ENCODE data around the gene HDDC2.

HDDC2 gene

DNA sequence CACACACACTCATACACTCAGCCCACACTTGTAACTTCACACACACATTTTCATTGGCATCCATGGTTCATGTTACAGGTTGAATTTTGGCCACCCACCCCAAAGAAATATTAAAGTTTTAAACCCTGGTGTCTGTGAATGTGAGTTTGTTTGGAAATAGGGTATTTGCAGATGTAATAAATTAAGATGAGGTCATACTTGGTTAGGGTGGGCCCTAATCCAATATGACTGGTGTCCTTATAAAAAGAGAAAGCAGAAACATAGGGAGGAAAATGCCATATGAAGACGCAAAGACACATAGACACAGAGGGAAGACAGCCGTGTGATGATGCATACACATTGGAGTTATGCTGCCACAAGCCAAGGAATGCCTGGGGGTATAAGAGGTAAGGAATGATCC lies 39.7 kb upstream of the HDDC2 start:
- TF ChIP-seq, protein P1, sequence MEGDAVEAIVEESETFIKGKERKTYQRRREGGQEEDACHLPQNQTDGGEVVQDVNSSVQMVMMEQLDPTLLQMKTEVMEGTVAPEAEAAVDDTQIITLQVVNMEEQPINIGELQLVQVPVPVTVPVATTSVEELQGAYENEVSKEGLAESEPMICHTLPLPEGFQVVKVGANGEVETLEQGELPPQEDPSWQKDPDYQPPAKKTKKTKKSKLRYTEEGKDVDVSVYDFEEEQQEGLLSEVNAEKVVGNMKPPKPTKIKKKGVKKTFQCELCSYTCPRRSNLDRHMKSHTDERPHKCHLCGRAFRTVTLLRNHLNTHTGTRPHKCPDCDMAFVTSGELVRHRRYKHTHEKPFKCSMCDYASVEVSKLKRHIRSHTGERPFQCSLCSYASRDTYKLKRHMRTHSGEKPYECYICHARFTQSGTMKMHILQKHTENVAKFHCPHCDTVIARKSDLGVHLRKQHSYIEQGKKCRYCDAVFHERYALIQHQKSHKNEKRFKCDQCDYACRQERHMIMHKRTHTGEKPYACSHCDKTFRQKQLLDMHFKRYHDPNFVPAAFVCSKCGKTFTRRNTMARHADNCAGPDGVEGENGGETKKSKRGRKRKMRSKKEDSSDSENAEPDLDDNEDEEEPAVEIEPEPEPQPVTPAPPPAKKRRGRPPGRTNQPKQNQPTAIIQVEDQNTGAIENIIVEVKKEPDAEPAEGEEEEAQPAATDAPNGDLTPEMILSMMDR (IDR thresholded peaks at IDR 0.05; ENCODE audit: low read depth, low read length, poor library complexity, severe bottlenecking), result no peak
- TF ChIP-seq EZH2phosphoT487 (IDR thresholded peaks at IDR 0.05; ENCODE audit: borderline replicate concordance, low read length), result no peak
- H4K20me1 ChIP-seq (ENCODE audit: control insufficient read depth, insufficient read depth, low read depth, low read length), result no peaks in the 10 kb centered on the region
- no peak overlapping the region for H3K4me3 ChIP-seq (ENCODE audit: low read length)

GRCh38 chr6:125340991-125341390 lies 39.2 kb upstream of the HDDC2 start:
- Histone ChIP-seq H3K27me3 (ENCODE audit: control insufficient read depth, low read length) (no peaks in the 10 kb centered on the region), H3K27ac (ENCODE audit: low read depth, low read length) (no peak overlapping the region), H3K4me3 (ENCODE audit: low read length) (no peak overlapping the region), H3K4me1 (ENCODE audit: control insufficient read depth, low read length) (peaks cover 7% of the 10 kb centered on the region), H3K9me2 (replicated peaks; ENCODE audit: control insufficient read depth, low read length) (no peaks in the 10 kb centered on the region), H3K79me2 (ENCODE audit: control insufficient read depth, low read length) (no peaks in the 10 kb centered on the region), H4K20me1 (ENCODE audit: control insufficient read depth, insufficient read depth, low read depth, low read length) (no peaks in the 10 kb centered on the region), H3F3A (ENCODE audit: control insufficient read depth, insufficient read depth) (peaks cover 3% of the 10 kb centered on the region; the same call in 1 of the 2 replicates), H3K4me2 (ENCODE audit: low read length) (no peak overlapping the region), H3K36me3 (ENCODE audit: control insufficient read depth, low read length) (no peaks in the 10 kb centered on the region), H3K9me3 (ENCODE audit: control insufficient read depth, insufficient read depth, low read length) (no peaks in the 10 kb centered on the region)
- TF ChIP-seq EZH2phosphoT487 (IDR thresholded peaks at IDR 0.05; ENCODE audit: borderline replicate concordance, low read length), result no peak
- TF ChIP-seq, protein P1 (IDR thresholded peaks at IDR 0.05; ENCODE audit: low read depth, low read length, poor library complexity, severe bottlenecking), result no peak

More for the DNA sequence above, 39.7 kb upstream of the HDDC2 start:
- no peak overlapping the region for H3K4me2 ChIP-seq (ENCODE audit: low read length)
- H3K27me3 ChIP-seq (ENCODE audit: control insufficient read depth, low read length), result no peaks in the 10 kb centered on the region
- no peaks in the 10 kb centered on the region for H3K9me3 ChIP-seq (ENCODE audit: control insufficient read depth, insufficient read depth, low read length)
- H3F3A ChIP-seq (ENCODE audit: control insufficient read depth, insufficient read depth), result peaks cover 3% of the 10 kb centered on the region; the same call in 1 of the 2 replicates
- no peaks in the 10 kb centered on the region for H3K79me2 ChIP-seq (ENCODE audit: control insufficient read depth, low read length)
- no peaks in the 10 kb centered on the region for H3K36me3 ChIP-seq (ENCODE audit: control insufficient read depth, low read length)
- H3K9me2 ChIP-seq (replicated peaks; ENCODE audit: control insufficient read depth, low read length), result no peaks in the 10 kb centered on the region
- H3K27ac ChIP-seq (ENCODE audit: low read depth, low read length), result no peak overlapping the region
- H3K4me1 ChIP-seq (ENCODE audit: control insufficient read depth, low read length), result peaks cover 12% of the 10 kb centered on the region

GRCh38 chr6:125340175-125340835 lies 38.5 kb upstream of the HDDC2 start:
- H3K9me3 ChIP-seq (ENCODE audit: control insufficient read depth, insufficient read depth, low read length), result no peaks in the 10 kb centered on the region
- H3K4me1 ChIP-seq (ENCODE audit: control insufficient read depth, low read length), result peaks cover under 1% of the 10 kb centered on the region
- no peak overlapping the region for H3K4me2 ChIP-seq (ENCODE audit: low read length)
- no peaks in the 10 kb centered on the region for H3K79me2 ChIP-seq (ENCODE audit: control insufficient read depth, low read length)
- TF ChIP-seq, protein P1 (IDR thresholded peaks at IDR 0.05; ENCODE audit: low read depth, low read length, poor library complexity, severe bottlenecking), result no peak
- no peak for TF ChIP-seq EZH2phosphoT487 (IDR thresholded peaks at IDR 0.05; ENCODE audit: borderline replicate concordance, low read length)
- H4K20me1 ChIP-seq (ENCODE audit: control insufficient read depth, insufficient read depth, low read depth, low read length), result no peaks in the 10 kb centered on the region
- no peaks in the 10 kb centered on the region for H3K9me2 ChIP-seq (replicated peaks; ENCODE audit: control insufficient read depth, low read length)
- H3F3A ChIP-seq (ENCODE audit: control insufficient read depth, insufficient read depth), result no peaks in the 10 kb centered on the region
- H3K27ac ChIP-seq (ENCODE audit: low read depth, low read length), result no peak overlapping the region
- no peaks in the 10 kb centered on the region for H3K27me3 ChIP-seq (ENCODE audit: control insufficient read depth, low read length)
- no peak overlapping the region for H3K4me3 ChIP-seq (ENCODE audit: low read length)
- no peaks in the 10 kb centered on the region for H3K36me3 ChIP-seq (ENCODE audit: control insufficient read depth, low read length)
